ENCODE measurements around the gene VPS51. TPM values are rescaled to one million over a fixed set of nuclear protein-coding genes. Genes with fewer than 3 reads are reported as not detected.

Gene VPS51
- total and polyA plus RNA-seq, 2 experiments from 2014 or later: 45.3 to 450 TPM

- TF ChIP-seq EZH2 (IDR thresholded peaks at IDR 0.05; ENCODE audit: low read depth, unreplicated experiment) (no peak), POLR2AphosphoS5 (IDR thresholded peaks at IDR 0.05; ENCODE audit: low read depth) (no peak), EZH2phosphoT487 (IDR thresholded peaks at IDR 0.05; ENCODE audit: unreplicated experiment) (no peak), ETS1 (IDR thresholded peaks at IDR 0.05) (no peak), NANOG (IDR thresholded peaks at IDR 0.05; ENCODE audit: borderline replicate concordance) (no peak), ZNF331 (CRISPR knock-in tag; IDR thresholded peaks at IDR 0.05; ENCODE audit: low read depth) (no peak)
Measured at GRCh38 chr11:65136515-65137096, 40.6 kb downstream of the VPS51 start (continued).

GRCh38 chr11:65141896-65142494, 46.0 kb downstream of the VPS51 start:
- Histone ChIP-seq H4K20me1 (replicated peaks; ENCODE audit: insufficient read depth) (no peaks in the 10 kb centered on the region), H3K36me3 (ENCODE audit: insufficient read depth) (no peaks in the 10 kb centered on the region), H3K27ac (ENCODE audit: low read depth) (no peak overlapping the region), H3K4me1 (ENCODE audit: insufficient read depth) (no peaks in the 10 kb centered on the region), H3K27me3 (ENCODE audit: insufficient read depth) (no peaks in the 10 kb centered on the region), H3K4me3 (no peak overlapping the region), H3K79me2 (replicated peaks; ENCODE audit: insufficient read depth) (no peaks in the 10 kb centered on the region), H3K4me2 (no peak overlapping the region), H3F3A (replicated peaks; ENCODE audit: low read depth) (no peaks in the 10 kb centered on the region), H2AFZ (no peak overlapping the region), H3K9me2 (ENCODE audit: insufficient read depth) (no peaks in the 10 kb centered on the region)
- no peak for TF ChIP-seq CTCF (conservative IDR thresholded peaks at IDR 0.05; ENCODE audit: low read depth in 2 of 2)
- TF ChIP-seq POLR2AphosphoS5 (IDR thresholded peaks at IDR 0.05; ENCODE audit: low read depth): no peak
- TF ChIP-seq EZH2 (IDR thresholded peaks at IDR 0.05; ENCODE audit: low read depth, unreplicated experiment): no peak
- no peaks in the 10 kb centered on the region for H3K36me3 Mint-ChIP-seq (ENCODE audit: low read depth)
- no peak for ATAC-seq
- DNase-seq (ENCODE audit: low spot score): no peak
- no peak overlapping the region for H3K4me3 Mint-ChIP-seq
- H3K9me3 Mint-ChIP-seq: peaks cover 9% of the 10 kb centered on the region; the same call in 1 of the 3 replicates
- peaks cover 10% of the 10 kb centered on the region for H3K27me3 Mint-ChIP-seq (ENCODE audit: insufficient read depth, low read depth, poor library complexity)
- H3K27ac Mint-ChIP-seq: no peak overlapping the region
- no peaks in the 10 kb centered on the region for H3K4me1 Mint-ChIP-seq

- no peaks in the 10 kb centered on the region for H3K36me3 ChIP-seq (ENCODE audit: insufficient read depth)
- no peaks in the 10 kb centered on the region for H4K20me1 ChIP-seq (replicated peaks; ENCODE audit: insufficient read depth)
- H3K36me3 Mint-ChIP-seq (ENCODE audit: low read depth): no peaks in the 10 kb centered on the region; the same call in 2 of the 3 replicates
- ATAC-seq (no peak), DNase-seq (ENCODE audit: low spot score) (no peak)
- H3K27ac ChIP-seq (ENCODE audit: low read depth): no peak overlapping the region
- H3K27me3 ChIP-seq (ENCODE audit: insufficient read depth): no peaks in the 10 kb centered on the region
- H3K27ac Mint-ChIP-seq: no peak overlapping the region
- no peaks in the 10 kb centered on the region for H3K4me1 ChIP-seq (ENCODE audit: insufficient read depth)
- peaks cover 9% of the 10 kb centered on the region; the same call in 1 of the 3 replicates for H3K9me3 Mint-ChIP-seq
- no peak overlapping the region for H3K4me3 Mint-ChIP-seq
- H3K4me2 ChIP-seq: no peak overlapping the region
- peaks cover 19% of the 10 kb centered on the region for H3K27me3 Mint-ChIP-seq (ENCODE audit: insufficient read depth, low read depth, poor library complexity)
- H3K79me2 ChIP-seq (replicated peaks; ENCODE audit: insufficient read depth): no peaks in the 10 kb centered on the region
- no peak overlapping the region for H2AFZ ChIP-seq
- no peaks in the 10 kb centered on the region for H3K9me2 ChIP-seq (ENCODE audit: insufficient read depth)
- H3F3A ChIP-seq (replicated peaks; ENCODE audit: low read depth): no peaks in the 10 kb centered on the region
- peaks cover 5% of the 10 kb centered on the region; the same call in 1 of the 3 replicates for H3K4me1 Mint-ChIP-seq
- H3K4me3 ChIP-seq: no peak overlapping the region
- TF ChIP-seq POLR2AphosphoS5 (IDR thresholded peaks at IDR 0.05; ENCODE audit: low read depth) (no peak), STAT1 (IDR thresholded peaks at IDR 0.05; ENCODE audit: unreplicated experiment) (no peak), REST (IDR thresholded peaks at IDR 0.05; ENCODE audit: unreplicated experiment) (no peak), NANOG (IDR thresholded peaks at IDR 0.05; ENCODE audit: borderline replicate concordance) (no peak), CTCF (conservative IDR thresholded peaks at IDR 0.05; ENCODE audit: low read depth in 2 of 2) (no peak), EZH2 (IDR thresholded peaks at IDR 0.05; ENCODE audit: low read depth, unreplicated experiment) (no peak)
Measured at GRCh38 chr11:65147352-65148075, 51.5 kb downstream of the VPS51 start.
